OCI-LY7 (cell line): Measurements from ENCODE around the gene MYO1C.

ENCODE experiments used
- CTCF ChIP-seq: fragments of 200-600 bp; sonication (generic); conservative IDR thresholded peaks from 2 replicates; pipeline ENCODE4 v1.5.1; 2014; ENCODE audit warnings: mild to moderate bottlenecking, antibody characterized with exemption, low read length, moderate library complexity, mixed read lengths
- EZH2phosphoT487 ChIP-seq: fragments of 200-600 bp; sonication (generic); IDR thresholded peaks from 2 replicates; pipeline ENCODE4 v1.6.1; 2018; ENCODE audit warnings: low read depth, borderline replicate concordance, mild to moderate bottlenecking, mixed run types, antibody characterized with exemption, low read length, moderate library complexity, mixed read lengths

- TF ChIP-seq CTCF, result no peak
- no peak for TF ChIP-seq EZH2phosphoT487
Observed at GRCh38 chr17:1496869-1497268, 4.4 kb upstream of the MYO1C start.
